Esophagus squamous epithelium (tissue), 5 donors: Measurements from ENCODE around the gene PLK4. TPM values are rescaled to one million over a fixed set of nuclear protein-coding genes. Genes with fewer than 3 reads are reported as not detected.
"Not testable (repeated sequence)": the region's sequence is repeated elsewhere in the genome, so short reads cannot be mapped to it uniquely, and the experiment has no call there.

ENCODE experiments used
- DNase-seq: peaks from one replicate; lab custom pipeline; 2025; lab: John Stamatoyannopoulos, UW
- H3K27ac ChIP-seq, 4 donors: fragments of 200-600 bp; sonication (generic); one replicate each; pipeline ENCODE4 v1.5.1; 2016 to 2019; ENCODE audit warnings: mild to moderate bottlenecking in 1 of 4
- H3K27me3 ChIP-seq, 4 donors: fragments of 200-600 bp; sonication (generic); 1 replicate in 3 of 4; 2 replicates in 1 of 4; pipeline versions ENCODE4 v1.5.1 to v1.6.0; 2017 to 2021; ENCODE audit warnings: antibody characterized with exemption in 1 of 4
- H3K36me3 ChIP-seq, 3 donors: fragments of 200-600 bp; sonication (generic); one replicate each; pipeline ENCODE4 v1.5.1; 2016 to 2019
- H3K4me1 ChIP-seq, 3 donors: fragments of 200-600 bp; sonication (generic); one replicate each; pipeline ENCODE4 v1.5.1; 2017 to 2019
- H3K4me3 ChIP-seq, 4 donors: fragments of 200-600 bp; sonication (generic); 1 replicate in 3 of 4; 2 replicates in 1 of 4; pipeline ENCODE4 v1.5.1; 2016 to 2019; ENCODE audit warnings: mild to moderate bottlenecking in 2 of 4, moderate library complexity in 1 of 4
- H3K9me3 ChIP-seq, 3 donors: fragments of 200-600 bp; sonication (generic); one replicate each; pipeline ENCODE4 v1.5.1; 2016 to 2019
- CTCF ChIP-seq, 6 experiments: fragments of 450-650 bp in 4 of 6; fragments of 200-600 bp in 2 of 6; sonication (generic) in 2 of 6; IDR thresholded peaks; one replicate each; pipeline ENCODE4 v1.5.1; 2016 to 2019; ENCODE audit warnings: antibody characterized with exemption in 6 of 6, mild to moderate bottlenecking in 4 of 6, moderate library complexity in 4 of 6
- POLR2A ChIP-seq, 4 donors: fragments of 450-650 bp; IDR thresholded peaks; one replicate each; pipeline ENCODE4 v1.6.1; 2017; ENCODE audit warnings: antibody characterized with exemption in 4 of 4, mild to moderate bottlenecking in 4 of 4, moderate library complexity in 3 of 4
- WGBS, 2 donors: methylation state at CpG; one replicate each; pipeline ENCODE4 v1.1.5; 2018; 5-methylcytosine and 5-hydroxymethylcytosine counted together
- intact Hi-C: fragments of 100-400 bp; cut with DNase I; formaldehyde crosslinking; loops from one replicate; pipeline ENCODE4 v1.15.0; 2022
- small RNA-seq, 4 donors: library from RNA; depleted of rRNA; stranded (forward); fragments of <200 nt; gene quantifications; one replicate each; pipeline ENCODE3, GENCODE V24; 2016
- total RNA-seq, 4 donors: library from RNA; depleted of rRNA; stranded (reverse); fragments of >200 nt; gene quantifications; one replicate each; pipeline ENCODE4 v1.1.0, GENCODE V29; 2016
- donor health status: DM: yes; HTN: yes; CAD: no.

PLK4 gene
- total RNA-seq, 4 donors from 2014 or later = 3.5 to 15.1 (median 8.3) TPM

GRCh38 chr4:127930175-127930574 is 49.5 kb downstream of the PLK4 start:
- no peaks in the 10 kb centered on the region for H3K4me1 ChIP-seq
- intact Hi-C loops = no loop called here
- H3K36me3 ChIP-seq = peaks cover 0 to 68% (median 0%) of the 10 kb centered on the region in 3 donors
- H3K27ac ChIP-seq = no peak overlapping the region
- no peak for TF ChIP-seq CTCF (IDR thresholded peaks at IDR 0.05)
- no peak for TF ChIP-seq POLR2A (IDR thresholded peaks at IDR 0.05)
- WGBS, 2 donors = 94 to 96% methylated on average over 1 of the region's 1 CpG
- no peak overlapping the region for H3K4me3 ChIP-seq
- H3K27me3 ChIP-seq = no peaks in the 10 kb centered on the region
- no peaks in the 10 kb centered on the region for H3K9me3 ChIP-seq
- DNase-seq = no peak

- intact Hi-C loops, H3K4me3 ChIP-seq, H3K9me3 ChIP-seq, H3K27ac ChIP-seq, H3K4me1 ChIP-seq, DNase-seq, H3K27me3 ChIP-seq: not testable (repeated sequence)
- H3K36me3 ChIP-seq = peaks cover 0 to 56% (median 0%) of the 10 kb centered on the region in 3 donors
- WGBS, 2 donors = 92 to 94% methylated on average over 6 of the region's 6 CpGs
These were observed 51.1 kb downstream of the PLK4 start for GRCh38 chr4:127931836-127932235.

DNA sequence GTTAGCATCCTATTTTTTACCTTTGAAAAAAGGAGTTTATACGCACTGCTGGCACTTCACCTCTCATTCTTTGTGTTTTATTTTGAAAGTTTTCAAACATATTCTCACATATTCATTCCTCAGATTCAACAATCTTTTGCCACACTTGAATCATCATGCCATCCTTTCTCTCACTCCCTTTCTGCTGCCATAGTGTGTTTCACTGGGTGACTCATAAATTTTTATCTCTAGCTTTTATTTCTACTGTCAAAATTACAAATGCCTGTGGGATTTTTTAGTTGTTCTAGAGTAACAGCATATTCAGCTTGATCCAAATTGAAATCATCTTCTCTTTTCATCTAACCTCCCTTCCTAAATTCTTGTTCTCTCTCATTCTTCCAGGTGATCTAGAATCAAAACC is 56.3 kb downstream of the PLK4 start:
- H3K27ac ChIP-seq = no peak overlapping the region
- no peak for DNase-seq
- H3K4me3 ChIP-seq = no peak overlapping the region
- no peaks in the 10 kb centered on the region for H3K4me1 ChIP-seq
- no peak for TF ChIP-seq CTCF (IDR thresholded peaks at IDR 0.05)
- no peak for TF ChIP-seq POLR2A (IDR thresholded peaks at IDR 0.05)
- 91 to 96% methylated on average over 1 of the region's 1 CpG for WGBS, 2 donors
- H3K9me3 ChIP-seq = no peaks in the 10 kb centered on the region
- H3K36me3 ChIP-seq = peaks cover 0 to 28% (median 0%) of the 10 kb centered on the region in 3 donors
- intact Hi-C loops = no loop called here
- no peaks in the 10 kb centered on the region for H3K27me3 ChIP-seq

Small RNA genes within 50 kb of the gene (small RNA-seq; reads per million reads assigned to genes)
- gene RNU6-583P = 0 reads per million in 4 donors

Other genes with a start within 250 kb of the PLK4 start
- 10 to 100 TPM in 1 of 4 donors, 1 to 10 TPM in 3; 4.3 to 11.4 (median 6.1) TPM for gene INTU, start 247.9 kb upstream of the PLK4 start, total RNA-seq
- not detected for gene SLC25A31, start 150.5 kb upstream of the PLK4 start, total RNA-seq
- 10 to 100 TPM; 19.8 to 45.4 (median 26.7) TPM for gene HSPA4L, start 98.6 kb upstream of the PLK4 start, total RNA-seq
- 10 to 100 TPM; 14.6 to 36.6 (median 17.0) TPM for gene MFSD8, start 84.3 kb downstream of the PLK4 start, total RNA-seq
- 1 to 10 TPM; 3.2 to 9.3 (median 4.9) TPM for gene ABHD18, start 84.5 kb downstream of the PLK4 start, total RNA-seq
- 10 to 100 TPM; 11.5 to 29.2 (median 16.4) TPM for gene LARP1B, start 180.4 kb downstream of the PLK4 start, total RNA-seq